HCT116 (cell line): Measurements from ENCODE around the gene RBM4B. TPM values are rescaled to one million over a fixed set of nuclear protein-coding genes. Genes with fewer than 3 reads are reported as not detected.

Experiments
- ATAC-seq: fragments of 200-7000 bp; cut with Tn5 transposase; 2 replicates; pipeline ENCODE4 v1.9.1; 2020; ENCODE audit warnings: mild to moderate bottlenecking, moderate library complexity
- BruUV-seq: library from RNA; stranded (reverse); fragments of 400-500 nt; replicated peaks from 2 replicates; lab custom pipeline; 2021; lab: Mats Ljungman, UMichigan
- CTCF ChIA-PET: fragments of 300-600 bp; sonication (Branson Sonifier 250); formaldehyde crosslinking; loops from one replicate; lab custom pipeline; 2021; ENCODE audit warnings: antibody characterized with exemption; lab: Charles Lee
- POLR2A ChIA-PET: fragments of 300-600, 350-600 bp; sonication (Branson Sonifier 250); formaldehyde crosslinking; loops from one replicate; lab custom pipeline; 2021; ENCODE audit warnings: antibody characterized with exemption; lab: Charles Lee
- RAD21 ChIA-PET, 2 experiments: fragments of 300-600 bp; sonication (Branson Sonifier 250); formaldehyde crosslinking; loops; one replicate each; lab custom pipeline; 2023; ENCODE audit warnings: low total read pairs in 2 of 2; ENCODE audit not compliant: uncharacterized antibody in 2 of 2, unreplicated experiment in 2 of 2, low non-redundant PET in 1 of 2; lab: Charles Lee
- DNase-seq: peaks from one replicate; pipeline ENCODE4 v3.0.0-alpha.2; 2010; ENCODE audit warnings: low read depth, low spot score
- H2AFZ ChIP-seq: fragments of 200-600 bp; shearing (Covaris generic), sonication (generic); 2 replicates; pipeline ENCODE4 v1.6.1; 2017; ENCODE audit warnings: low read depth, mixed run types, mixed read lengths, antibody characterized with exemption, low read length; ENCODE audit not compliant: poor library complexity, severe bottlenecking
- H3K27ac ChIP-seq: 2 replicates; pipeline ENCODE4 v1.5.1; 2012; ENCODE audit warnings: low read depth, low read length
- H3K27me3 ChIP-seq: fragments of 200-600 bp; sonication (generic); 2 replicates; pipeline ENCODE4 v1.6.1; 2016; ENCODE audit warnings: mixed run types, low read length, mixed read lengths; ENCODE audit not compliant: insufficient read depth
- H3K36me3 ChIP-seq, 2 experiments: fragments of 200-500 bp in 1 of 2; fragments of 200-600 bp in 1 of 2; sonication (Bioruptor generic) in 1 of 2; sonication (generic) in 1 of 2; 2 replicates each; pipeline versions ENCODE4 v1.5.1 to v1.6.1; 2014 to 2016; ENCODE audit warnings: low read length in 2 of 2, inconsistent platforms in 1 of 2, mixed read lengths in 1 of 2, mixed run types in 1 of 2; ENCODE audit not compliant: insufficient read depth in 2 of 2, control insufficient read depth in 1 of 2
- H3K4me1 ChIP-seq, 2 experiments: fragments of 200-600 bp in 1 of 2; sonication (generic) in 1 of 2; 2 replicates each; pipeline versions ENCODE4 v1.5.1 to v1.6.1; 2012 to 2017; ENCODE audit warnings: low read length in 2 of 2, inconsistent platforms in 1 of 2, mild to moderate bottlenecking in 1 of 2, mixed read lengths in 1 of 2, mixed run types in 1 of 2, moderate library complexity in 1 of 2; ENCODE audit not compliant: insufficient read depth in 2 of 2, control insufficient read depth in 1 of 2
- H3K4me2 ChIP-seq: fragments of 200-600 bp; sonication (generic); 2 replicates; pipeline ENCODE4 v1.6.1; 2017; ENCODE audit warnings: mixed run types, low read length, mixed read lengths
- H3K4me3 ChIP-seq, 2 experiments: fragments of 200-600 bp in 1 of 2; sonication (generic) in 1 of 2; replicated peaks in 1 of 2; 2 replicates each; pipeline ENCODE4 v1.5.1; 2011 to 2016; ENCODE audit warnings: low read length in 2 of 2, control low read depth in 1 of 2, low read depth in 1 of 2, mild to moderate bottlenecking in 1 of 2, mixed read lengths in 1 of 2, mixed run types in 1 of 2
- H3K79me2 ChIP-seq: fragments of 200-600 bp; sonication (generic); 2 replicates; pipeline ENCODE4 v1.6.1; 2017; ENCODE audit warnings: mild to moderate bottlenecking, mixed run types, low read length, moderate library complexity, mixed read lengths; ENCODE audit not compliant: insufficient read depth
- H3K9ac ChIP-seq: fragments of 200-600 bp; sonication (generic); 2 replicates; pipeline ENCODE4 v1.6.1; 2016; ENCODE audit warnings: low read length, mixed read lengths
- H3K9me2 ChIP-seq: fragments of 200-600 bp; sonication (generic), shearing (Covaris generic); 2 replicates; pipeline ENCODE4 v1.6.1; 2017; ENCODE audit warnings: mixed run types, mild to moderate bottlenecking, moderate library complexity; ENCODE audit not compliant: insufficient read depth
- H3K9me3 ChIP-seq, 2 experiments: fragments of 200-500 bp in 1 of 2; fragments of 200-600 bp in 1 of 2; sonication (Bioruptor generic) in 1 of 2; sonication (generic) in 1 of 2; 2 replicates each; pipeline ENCODE4 v1.6.1; 2014 to 2017; ENCODE audit warnings: low read length in 2 of 2, mixed read lengths in 2 of 2, inconsistent platforms in 1 of 2, low read depth in 1 of 2, mild to moderate bottlenecking in 1 of 2, mixed run types in 1 of 2, moderate library complexity in 1 of 2; ENCODE audit not compliant: control insufficient read depth in 1 of 2, insufficient read depth in 1 of 2
- H4K20me1 ChIP-seq: fragments of 200-600 bp; sonication (generic), shearing (Covaris generic); 2 replicates; pipeline ENCODE4 v1.6.1; 2017; ENCODE audit warnings: mixed run types, mild to moderate bottlenecking, moderate library complexity; ENCODE audit not compliant: insufficient read depth
- EZH2phosphoT487 ChIP-seq: fragments of 200-600 bp; IDR thresholded peaks from 2 replicates; pipeline ENCODE4 v1.6.1; 2018; ENCODE audit warnings: antibody characterized with exemption, borderline replicate concordance
- RAD21 ChIP-seq: IDR thresholded peaks from 2 replicates; pipeline ENCODE4 v1.6.1; 2012; ENCODE audit warnings: low read depth, mild to moderate bottlenecking
- SIN3A ChIP-seq: IDR thresholded peaks from 2 replicates; pipeline ENCODE4 v1.6.1; 2012; ENCODE audit warnings: low read depth
- ZFX ChIP-seq: fragments of 450-650 bp; IDR thresholded peaks from 2 replicates; pipeline ENCODE4 v1.6.1; 2017
- intact Hi-C: fragments of 100-400 bp; cut with micrococcal nuclease; formaldehyde crosslinking; loops from 2 replicates; pipeline ENCODE4 v1.10.0; 2022
- total RNA-seq: library from RNA; stranded (reverse); gene quantifications from one replicate; pipeline ENCODE4 v1.2.1, GENCODE V29; 2021; ENCODE audit not compliant: unreplicated experiment

Gene RBM4B
- total RNA-seq, 1 experiment from 2014 or later: 18.1 TPM

DNA sequence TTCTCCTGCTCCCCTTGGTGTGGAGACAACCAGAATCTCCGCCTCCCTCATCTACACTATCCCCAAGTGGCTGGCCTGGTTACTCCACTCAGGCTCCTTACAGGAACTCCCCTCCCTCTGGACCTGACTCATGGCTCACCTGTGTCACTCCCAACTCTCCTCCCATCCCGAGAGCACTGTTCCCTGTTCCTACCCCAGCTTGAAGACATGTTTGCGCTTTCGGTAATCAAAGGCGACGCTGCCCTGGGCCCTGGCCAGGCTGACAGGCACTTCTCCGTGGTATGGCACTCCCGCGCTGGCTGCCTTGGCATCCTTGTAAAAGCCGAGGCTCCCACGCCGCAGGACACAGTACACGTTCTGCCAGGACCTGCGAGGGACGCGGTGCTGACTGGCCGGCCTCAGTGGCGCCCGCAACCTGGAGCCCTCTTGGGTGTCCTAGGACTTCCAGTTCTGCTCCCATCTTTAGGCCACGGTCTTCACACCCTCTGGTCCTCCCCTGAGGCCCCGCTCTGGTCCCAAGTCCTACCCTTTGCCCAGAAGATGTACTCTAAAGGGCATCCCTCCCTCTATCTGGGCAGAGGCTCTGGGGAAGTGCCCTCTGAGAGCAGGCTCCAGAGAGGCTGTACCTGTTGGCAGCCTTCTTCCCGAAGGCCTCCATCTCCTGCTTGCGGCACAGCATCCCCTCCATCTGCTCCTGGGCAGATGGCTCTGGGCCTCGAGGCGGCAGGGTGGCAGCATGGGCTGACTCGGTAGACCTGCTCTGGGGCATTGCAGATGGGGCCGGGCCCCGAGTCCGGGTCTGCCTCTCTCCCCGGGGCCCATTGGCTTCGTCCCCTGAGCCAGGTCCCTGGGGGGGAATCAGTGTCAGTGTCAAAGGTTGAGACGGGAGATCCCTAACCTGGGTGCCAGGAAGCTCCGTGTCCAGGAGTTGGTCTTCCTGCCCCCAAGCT, 9.4 kb upstream of the RBM4B start:
- TF ChIP-seq EZH2phosphoT487: no peak
- H3K27ac ChIP-seq: no peak overlapping the region
- no peak overlapping the region for H3K4me3 ChIP-seq
- H4K20me1 ChIP-seq: no peaks in the 10 kb centered on the region
- no TSS peak for BruUV-seq
- H3K27me3 ChIP-seq: no peaks in the 10 kb centered on the region
- no peak overlapping the region for H3K9ac ChIP-seq
- no peaks in the 10 kb centered on the region for H3K36me3 ChIP-seq
- CTCF ChIA-PET: interaction anchor here (1.1 kb wide), 1 partner anchor 9 kb away, joined by 3 read pairs; the partner anchor contains the start of gene RBM4B
- POLR2A ChIA-PET: interaction anchor here (1.0 kb wide), 1 partner anchor 9 kb away, joined by 3 read pairs; the partner anchor contains the start of gene RBM4B
- no peaks in the 10 kb centered on the region for H3K4me1 ChIP-seq
- H3K4me2 ChIP-seq: no peak overlapping the region
- DNase-seq: no peak
- 0 out of 2 replicates have a peak, but pooled peaks have one; percentile 35 for ATAC-seq
- H3K9me2 ChIP-seq: no peaks in the 10 kb centered on the region
- no peak overlapping the region for H2AFZ ChIP-seq
- no peaks in the 10 kb centered on the region for H3K9me3 ChIP-seq
- no peaks in the 10 kb centered on the region for H3K79me2 ChIP-seq
- intact Hi-C loops: no loop called here
- RAD21 ChIA-PET: no interaction called here

DNA sequence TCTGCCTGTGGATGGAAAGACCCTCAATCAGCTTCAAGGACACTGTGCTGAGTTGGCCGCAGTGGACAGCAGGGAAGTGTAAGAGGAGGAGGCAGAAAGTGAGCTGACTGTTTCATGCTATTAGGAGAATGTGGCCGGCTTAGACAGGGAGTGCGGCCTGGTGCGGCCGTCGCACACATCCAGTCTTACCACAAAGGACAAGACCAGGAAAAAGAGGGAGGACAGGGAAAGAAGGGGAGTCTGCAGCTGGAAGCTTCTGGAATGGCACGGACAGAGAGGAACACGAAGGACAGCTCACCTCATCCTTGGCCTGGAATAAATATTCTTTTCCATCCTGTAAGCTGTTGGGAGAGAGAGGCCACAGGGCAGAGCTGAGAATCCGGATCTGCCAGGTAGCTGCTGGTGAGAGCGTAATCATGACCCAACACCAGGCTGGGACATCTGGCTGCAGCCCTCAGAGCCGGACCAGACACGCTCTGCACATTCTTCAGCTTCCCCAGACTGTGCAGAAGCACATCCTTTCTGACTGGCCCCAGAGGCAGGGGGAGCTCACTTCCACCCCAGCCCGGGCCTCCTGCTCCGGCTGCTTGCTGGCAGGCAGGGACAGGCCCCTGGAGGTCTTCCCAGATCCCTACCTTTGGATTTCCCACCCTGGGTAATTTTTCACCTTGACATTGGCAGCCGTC, 8.6 kb upstream of the RBM4B start:
- ChIA-PET RAD21 (no interaction called here), POLR2A (interaction anchor here (1.0 kb wide), 1 partner anchor 8 kb away, joined by 3 read pairs; the partner anchor contains the start of gene RBM4B), CTCF (interaction anchor here (1.1 kb wide), 1 partner anchor 8 kb away, joined by 3 read pairs; the partner anchor contains the start of gene RBM4B)
- Histone ChIP-seq H3K4me2 (no peak overlapping the region), H3K9ac (no peak overlapping the region), H2AFZ (no peak overlapping the region), H3K4me3 (no peak overlapping the region), H3K27me3 (no peaks in the 10 kb centered on the region), H3K9me2 (no peaks in the 10 kb centered on the region), H4K20me1 (no peaks in the 10 kb centered on the region), H3K79me2 (no peaks in the 10 kb centered on the region), H3K27ac (no peak overlapping the region), H3K36me3 (no peaks in the 10 kb centered on the region), H3K9me3 (no peaks in the 10 kb centered on the region), H3K4me1 (no peaks in the 10 kb centered on the region)
- no TSS peak for BruUV-seq
- ATAC-seq: no peak
- TF ChIP-seq SIN3A (no peak), ZFX (no peak), RAD21 (no peak)
- DNase-seq: no peak
- intact Hi-C loops: no loop called here
